BJ (cell line): ENCODE data around the gene UPK3B. TPM values are rescaled to one million over a fixed set of nuclear protein-coding genes. Genes with fewer than 3 reads are reported as not detected.
A peak's percentile ranks its signal among the peaks of the same experiment; 100 is the strongest.
"Not testable (repeated sequence)": the region's sequence is repeated elsewhere in the genome, so short reads cannot be mapped to it uniquely, and the experiment has no call there.

Experiments
- CTCF ChIA-PET: fragments of 350-600 bp; formaldehyde crosslinking; extraction: SDS; loops from one replicate; lab custom pipeline; 2021; ENCODE audit warnings: antibody characterized with exemption, inconsistent platforms; lab: Yijun Ruan, JAX
- POLR2A ChIA-PET: fragments of 300-600 bp; sonication (Branson Sonifier 250); formaldehyde crosslinking; extraction: SDS; loops from one replicate; lab custom pipeline; 2021; ENCODE audit warnings: antibody characterized with exemption; lab: Charles Lee
- DNase-seq: peaks from one replicate; pipeline ENCODE4 v3.0.0-alpha.2; 2011; ENCODE audit warnings: low read depth
- H3K27me3 ChIP-seq: 2 replicates; pipeline ENCODE4 v1.6.0; 2011; ENCODE audit warnings: low read length; ENCODE audit not compliant: control insufficient read depth, insufficient read depth
- H3K36me3 ChIP-seq: 2 replicates; pipeline ENCODE4 v1.5.1; 2011; ENCODE audit warnings: low read length; ENCODE audit not compliant: control insufficient read depth, insufficient read depth
- H3K4me3 ChIP-seq: 2 replicates; pipeline ENCODE4 v1.5.1; 2011; ENCODE audit warnings: low read depth, mild to moderate bottlenecking, control low read depth, low read length
- CTCF ChIP-seq: IDR thresholded peaks from 2 replicates; pipeline ENCODE4 v1.5.1; 2011; ENCODE audit warnings: low read depth, mild to moderate bottlenecking, control low read depth, inconsistent platforms, low read length, moderate library complexity; ENCODE audit not compliant: insufficient read depth
- polyA plus RNA-seq: library from polyadenylated mRNA; depleted of rRNA; stranded (reverse); fragments of >200 nt; gene quantifications from 2 replicates; pipeline ENCODE4 v1.2.3, GENCODE V29; 2011

UPK3B gene
- polyA plus RNA-seq, 1 experiment = not detected

GRCh38 chr7:76506081-76506440 is 4.3 kb upstream of the UPK3B start:
- Histone ChIP-seq H3K36me3 (peaks cover 2% of the 10 kb centered on the region), H3K4me3 (no peak overlapping the region), H3K27me3 (no peaks in the 10 kb centered on the region)
- DNase-seq = no peak
- ChIA-PET CTCF (no interaction called here), POLR2A (no interaction called here)
- no peak for TF ChIP-seq CTCF

- POLR2A ChIA-PET, H3K4me3 ChIP-seq, CTCF ChIA-PET, DNase-seq, H3K27me3 ChIP-seq, H3K36me3 ChIP-seq: not testable (repeated sequence)
Observed at GRCh38 chr7:76506643-76507042, 3.7 kb upstream of the UPK3B start.

GRCh38 chr7:76507723-76508406 is 2.5 kb upstream of the UPK3B start:
- no peak for TF ChIP-seq CTCF
- H3K27me3 ChIP-seq = no peaks in the 10 kb centered on the region
- H3K36me3 ChIP-seq = peaks cover 2% of the 10 kb centered on the region; the same call in 1 of the 2 replicates
- H3K4me3 ChIP-seq = no peak overlapping the region
- ChIA-PET POLR2A (no interaction called here), CTCF (no interaction called here)
- DNase-seq = no peak

- H3K36me3 ChIP-seq, DNase-seq, H3K27me3 ChIP-seq, POLR2A ChIA-PET, CTCF ChIA-PET, H3K4me3 ChIP-seq: not testable (repeated sequence)
Observed at GRCh38 chr7:76511200-76511910, 1.0 kb downstream of the UPK3B start.

GRCh38 chr7:76511911-76512885 is 1.8 kb downstream of the UPK3B start:
- POLR2A ChIA-PET, DNase-seq, H3K27me3 ChIP-seq, H3K4me3 ChIP-seq, H3K36me3 ChIP-seq: not testable (repeated sequence)
- CTCF ChIA-PET = interaction anchor here (0.9 kb wide), 1 partner anchor 85 kb away, joined by 3 read pairs; no protein-coding TSS in a partner anchor

- no peak for DNase-seq
- Histone ChIP-seq H3K27me3 (no peaks in the 10 kb centered on the region), H3K36me3 (no peaks in the 10 kb centered on the region), H3K4me3 (no peak overlapping the region)
- POLR2A ChIA-PET = no interaction called here
- peak; percentile 38 for TF ChIP-seq CTCF
- CTCF ChIA-PET = interaction anchor here (0.9 kb wide), 1 partner anchor 86 kb away, joined by 3 read pairs; no protein-coding TSS in a partner anchor
Observed at GRCh38 chr7:76512941-76513816, 2.8 kb downstream of the UPK3B start.
